Adrenal gland (tissue), 5 donors: ENCODE data around the gene EGLN3.

Experiments used
- POLR2A ChIP-seq, 2 donors: fragments of 450-650 bp; IDR thresholded peaks; one replicate each; pipeline ENCODE4 v1.6.1; 2017; ENCODE audit warnings: antibody characterized with exemption in 2 of 2, mild to moderate bottlenecking in 2 of 2, moderate library complexity in 1 of 2
- TF ChIP-seq, protein P1 (sequence below), 6 experiments: fragments of 450-650 bp in 4 of 6; fragments of 200-600 bp in 2 of 6; sonication (generic) in 1 of 6; IDR thresholded peaks; 1 replicate in 5 of 6; 2 replicates in 1 of 6; pipeline versions ENCODE4 v1.5.1 to v1.8.0; 2016 to 2021; ENCODE audit warnings: antibody characterized with exemption in 6 of 6, mild to moderate bottlenecking in 2 of 6, moderate library complexity in 1 of 6
- donor health status: DM: no; HTN: no; CAD: no.

DNA sequence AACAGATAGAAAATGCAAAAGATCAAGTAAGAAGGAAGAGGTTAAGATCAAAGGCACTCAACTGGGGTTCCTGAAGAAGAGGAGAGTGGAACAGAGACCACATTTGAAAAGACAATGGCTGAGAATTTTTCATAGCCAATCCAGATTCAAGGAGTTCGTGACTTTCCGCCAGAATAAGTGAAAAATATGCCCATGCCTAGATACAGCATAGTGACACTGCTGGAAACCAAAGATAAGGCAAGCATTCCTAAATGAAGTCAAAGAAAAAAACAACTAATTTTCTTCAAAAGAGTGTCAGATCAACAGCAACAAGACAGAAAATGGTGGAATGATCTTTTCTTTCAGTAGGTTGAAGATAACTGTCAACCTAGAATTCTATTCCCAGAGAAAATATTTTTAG, 47.5 kb downstream of the EGLN3 start:
- TF ChIP-seq POLR2A (IDR thresholded peaks at IDR 0.05), result no peak
- TF ChIP-seq, protein P1, sequence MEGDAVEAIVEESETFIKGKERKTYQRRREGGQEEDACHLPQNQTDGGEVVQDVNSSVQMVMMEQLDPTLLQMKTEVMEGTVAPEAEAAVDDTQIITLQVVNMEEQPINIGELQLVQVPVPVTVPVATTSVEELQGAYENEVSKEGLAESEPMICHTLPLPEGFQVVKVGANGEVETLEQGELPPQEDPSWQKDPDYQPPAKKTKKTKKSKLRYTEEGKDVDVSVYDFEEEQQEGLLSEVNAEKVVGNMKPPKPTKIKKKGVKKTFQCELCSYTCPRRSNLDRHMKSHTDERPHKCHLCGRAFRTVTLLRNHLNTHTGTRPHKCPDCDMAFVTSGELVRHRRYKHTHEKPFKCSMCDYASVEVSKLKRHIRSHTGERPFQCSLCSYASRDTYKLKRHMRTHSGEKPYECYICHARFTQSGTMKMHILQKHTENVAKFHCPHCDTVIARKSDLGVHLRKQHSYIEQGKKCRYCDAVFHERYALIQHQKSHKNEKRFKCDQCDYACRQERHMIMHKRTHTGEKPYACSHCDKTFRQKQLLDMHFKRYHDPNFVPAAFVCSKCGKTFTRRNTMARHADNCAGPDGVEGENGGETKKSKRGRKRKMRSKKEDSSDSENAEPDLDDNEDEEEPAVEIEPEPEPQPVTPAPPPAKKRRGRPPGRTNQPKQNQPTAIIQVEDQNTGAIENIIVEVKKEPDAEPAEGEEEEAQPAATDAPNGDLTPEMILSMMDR (IDR thresholded peaks at IDR 0.05), result no peak
